A549 (cell line): ENCODE measurements around the gene RPL31. TPM values are rescaled to one million over a fixed set of nuclear protein-coding genes. Genes with fewer than 3 reads are reported as not detected.

Source experiments
- ATAC-seq, 2 experiments: fragments of 200-7000 bp in 1 of 2; fragments of >200 bp in 1 of 2; cut with Nextera tagmentation in 1 of 2; cut with Tn5 transposase in 1 of 2; 3 replicates each; pipeline versions ENCODE4 v1.8.0 to v1.9.1; 2018 to 2020; ENCODE audit warnings: mild to moderate bottlenecking in 1 of 2, moderate library complexity in 1 of 2
- CTCF ChIA-PET: fragments of 300-600 bp; sonication (Branson Sonifier 250); formaldehyde crosslinking; extraction: SDS; loops from one replicate; lab custom pipeline; 2021; ENCODE audit warnings: antibody characterized with exemption, inconsistent platforms; lab: Yijun Ruan, JAX
- POLR2A ChIA-PET: fragments of 350-600 bp; formaldehyde crosslinking; extraction: SDS; loops from one replicate; lab custom pipeline; 2021; ENCODE audit warnings: antibody characterized with exemption, inconsistent platforms; lab: Yijun Ruan, JAX
- DNase-seq, 2 experiments: peaks; one replicate each; pipeline versions ENCODE4 v3.0.0 to v3.0.0-alpha.2; 2011 to 2016; ENCODE audit warnings: low read depth in 1 of 2, low spot score in 1 of 2
- FAIRE-seq: peaks from 2 replicates; lab custom pipeline; 2011; peaks lifted over from hg19 to GRCh38; lab: Jason Lieb, UNC
- H3K27ac ChIP-seq, 2 experiments: fragments of >200 bp; sonication (Bioruptor Twin); formaldehyde crosslinking; 3 replicates each; pipeline ENCODE4 v1.5.1; 2016 to 2017
- H3K4me1 ChIP-seq: fragments of >200 bp; sonication (Bioruptor Twin); formaldehyde crosslinking; 3 replicates; pipeline ENCODE4 v1.6.1; 2016
- H3K4me2 ChIP-seq: fragments of >200 bp; sonication (Bioruptor Twin); formaldehyde crosslinking; 3 replicates; pipeline ENCODE4 v1.6.1; 2016
- H3K4me3 ChIP-seq: fragments of >200 bp; sonication (Bioruptor Twin); formaldehyde crosslinking; 3 replicates; pipeline ENCODE4 v1.5.1; 2016
- H3K9me3 ChIP-seq: fragments of >200 bp; sonication (Bioruptor Twin); formaldehyde crosslinking; 3 replicates; pipeline ENCODE4 v1.6.1; 2016
- BHLHE40 ChIP-seq: IDR thresholded peaks from 2 replicates; pipeline ENCODE4 v1.6.1; 2012; ENCODE audit warnings: low read depth, low read length, inconsistent platforms
- CBX8 ChIP-seq: fragments of 200-600 bp; sonication (generic); IDR thresholded peaks from 2 replicates; pipeline ENCODE4 v1.6.1; 2016
- CEBPB ChIP-seq, 2 experiments: fragments of >200 bp in 1 of 2; sonication (Bioruptor Twin) in 1 of 2; formaldehyde crosslinking in 1 of 2; IDR thresholded peaks; 2 replicates each; pipeline ENCODE4 v1.6.1; 2012 to 2016
- EHMT2 ChIP-seq: fragments of 200-600 bp; sonication (generic); IDR thresholded peaks from 2 replicates; pipeline ENCODE4 v1.6.1; 2016; ENCODE audit warnings: antibody characterized with exemption, low read depth, mild to moderate bottlenecking, moderate library complexity
- FOSL2 ChIP-seq, 2 experiments: fragments of 450-650 bp in 1 of 2; fragments of >200 bp in 1 of 2; sonication (Bioruptor Twin) in 1 of 2; formaldehyde crosslinking; IDR thresholded peaks; 2 replicates each; pipeline versions ENCODE4 v1.5.0 to v1.6.1; 2016 to 2020; ENCODE audit warnings: mild to moderate bottlenecking in 1 of 2, moderate library complexity in 1 of 2
- GATA3 ChIP-seq: IDR thresholded peaks from 2 replicates; pipeline ENCODE4 v1.6.1; 2012; ENCODE audit warnings: borderline replicate concordance
- HDAC2 ChIP-seq: fragments of 200-600 bp; sonication (generic); IDR thresholded peaks from 2 replicates; pipeline ENCODE4 v1.6.1; 2016
- HOXB5 ChIP-seq: fragments of 250-450 bp; sonication (Bioruptor Pico); IDR thresholded peaks from 2 replicates; pipeline ENCODE4 v1.5.0; 2020; ENCODE audit warnings: mild to moderate bottlenecking, moderate library complexity
- JUNB ChIP-seq: fragments of >200 bp; sonication (Bioruptor Twin); formaldehyde crosslinking; IDR thresholded peaks from 2 replicates; pipeline ENCODE4 v1.6.1; 2016
- NFE2L2 ChIP-seq: fragments of 150-350 bp; conservative IDR thresholded peaks from 2 replicates; pipeline ENCODE4 v1.6.1; 2014; ENCODE audit warnings: low read length
- NPAS2 ChIP-seq: fragments of 250-450 bp; sonication (Bioruptor Pico); IDR thresholded peaks from 2 replicates; pipeline ENCODE4 v1.8.0; 2022; ENCODE audit warnings: mild to moderate bottlenecking, moderate library complexity, borderline replicate concordance
- RARB ChIP-seq: fragments of 250-450 bp; sonication (Bioruptor Pico); IDR thresholded peaks from 2 replicates; pipeline ENCODE4 v1.8.0; 2021; ENCODE audit warnings: mild to moderate bottlenecking, moderate library complexity
- SMC3 ChIP-seq: fragments of >200 bp; sonication (Bioruptor Twin); formaldehyde crosslinking; IDR thresholded peaks from 3 replicates; pipeline ENCODE4 v1.6.1; 2018; ENCODE audit warnings: inconsistent platforms
- SREBF2 ChIP-seq: fragments of 450-650 bp; IDR thresholded peaks from 2 replicates; pipeline ENCODE4 v1.6.1; 2014; ENCODE audit warnings: mild to moderate bottlenecking, moderate library complexity
- ZC3H11A ChIP-seq: fragments of 450-650 bp; IDR thresholded peaks from 2 replicates; pipeline ENCODE4 v1.6.1; 2014; ENCODE audit warnings: antibody characterized with exemption, mild to moderate bottlenecking
- WGBS: methylation state at CpG from one replicate; pipeline ENCODE4 v1.1.6; 2017; ENCODE audit errors: missing lambda C conversion rate; 5-methylcytosine and 5-hydroxymethylcytosine counted together
- polyA plus RNA-seq, 4 experiments: library from polyadenylated mRNA; depleted of rRNA in 3 of 4; stranded (reverse); fragments of >200 nt; fragmentation: RNase III in 1 of 4; extraction: RNeasy Plus Mini Kit Qiagen cat#74134 plus additional on column Dnase treatment in 1 of 4; gene quantifications; 2 replicates in 3 of 4; 3 replicates in 1 of 4; pipeline ENCODE4 v1.2.3, GENCODE V29; 2011 to 2017
- TF ChIP-seq, protein P1 (sequence below): fragments of >200 bp; sonication (Bioruptor Twin); formaldehyde crosslinking; IDR thresholded peaks from 3 replicates; pipeline ENCODE4 v1.6.1; 2016
- TF ChIP-seq, protein P2 (sequence below): fragments of >200 bp; sonication (Bioruptor Twin); formaldehyde crosslinking; IDR thresholded peaks from 3 replicates; pipeline ENCODE4 v1.5.1; 2016
- TF ChIP-seq, protein P3 (sequence below): fragments of 200-600 bp; sonication (generic); IDR thresholded peaks from 2 replicates; pipeline ENCODE4 v1.6.1; 2016; ENCODE audit warnings: antibody characterized with exemption, mild to moderate bottlenecking, moderate library complexity
- TF ChIP-seq, protein P4 (sequence below): fragments of >200 bp; sonication (Bioruptor Twin); formaldehyde crosslinking; IDR thresholded peaks from 2 replicates; pipeline ENCODE4 v1.6.1; 2016
- TF ChIP-seq, protein P5 (sequence below): IDR thresholded peaks from 2 replicates; pipeline ENCODE4 v1.6.1; 2012; ENCODE audit warnings: low read depth, borderline replicate concordance

The RPL31 gene
- polyA plus RNA-seq, 2 of the 4 experiments (the other 2 are of a cell fraction): 1,803 to 2,064 TPM

DNA sequence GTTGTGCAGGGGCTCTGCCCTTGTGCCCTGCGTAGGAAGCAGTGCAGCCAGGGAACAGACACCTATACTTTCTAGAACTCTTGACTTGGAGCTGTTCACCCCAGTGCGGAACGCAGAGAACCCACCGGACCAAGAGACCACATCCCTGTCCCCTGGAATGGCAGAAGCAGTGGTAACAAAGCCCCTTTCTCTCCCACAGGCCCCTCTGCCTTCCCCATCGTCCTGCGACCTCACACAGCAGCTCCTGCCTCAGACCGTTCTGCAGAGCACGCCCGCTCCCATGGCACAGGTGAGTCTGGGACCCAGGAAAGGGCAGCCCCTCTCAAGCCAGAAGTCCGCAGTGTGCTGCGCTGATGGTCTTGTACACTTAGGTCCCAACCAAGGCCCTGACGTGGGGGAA, 24.6 kb upstream of the RPL31 start:
- ChIA-PET CTCF (interaction anchor here (0.9 to 2.1 kb wide), 5 partner anchors 70 to 371 kb away, joined by 3 to 8 read pairs (median 4); no protein-coding TSS in a partner anchor), POLR2A (no interaction called here)
- Histone ChIP-seq H3K9me3 (no peaks in the 10 kb centered on the region), H3K27ac (no peak overlapping the region), H3K4me2 (no peak overlapping the region), H3K4me3 (no peak overlapping the region), H3K4me1 (no peaks in the 10 kb centered on the region)
- ATAC-seq: no peak; a peak in 1 of 6 replicates
- WGBS: 88% methylated on average over 10 of the region's 12 CpGs
- no peak for FAIRE-seq
- TF ChIP-seq BHLHE40: no peak
- TF ChIP-seq, protein P1, sequence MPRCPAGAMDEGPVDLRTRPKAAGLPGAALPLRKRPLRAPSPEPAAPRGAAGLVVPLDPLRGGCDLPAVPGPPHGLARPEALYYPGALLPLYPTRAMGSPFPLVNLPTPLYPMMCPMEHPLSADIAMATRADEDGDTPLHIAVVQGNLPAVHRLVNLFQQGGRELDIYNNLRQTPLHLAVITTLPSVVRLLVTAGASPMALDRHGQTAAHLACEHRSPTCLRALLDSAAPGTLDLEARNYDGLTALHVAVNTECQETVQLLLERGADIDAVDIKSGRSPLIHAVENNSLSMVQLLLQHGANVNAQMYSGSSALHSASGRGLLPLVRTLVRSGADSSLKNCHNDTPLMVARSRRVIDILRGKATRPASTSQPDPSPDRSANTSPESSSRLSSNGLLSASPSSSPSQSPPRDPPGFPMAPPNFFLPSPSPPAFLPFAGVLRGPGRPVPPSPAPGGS: no peak
- TF ChIP-seq NFE2L2: no peak
- no peak for TF ChIP-seq EHMT2
- no peak for TF ChIP-seq CEBPB (IDR thresholded peaks at IDR 0.05)
- TF ChIP-seq SMC3: no peak
- TF ChIP-seq CBX8: no peak
- TF ChIP-seq, protein P2, sequence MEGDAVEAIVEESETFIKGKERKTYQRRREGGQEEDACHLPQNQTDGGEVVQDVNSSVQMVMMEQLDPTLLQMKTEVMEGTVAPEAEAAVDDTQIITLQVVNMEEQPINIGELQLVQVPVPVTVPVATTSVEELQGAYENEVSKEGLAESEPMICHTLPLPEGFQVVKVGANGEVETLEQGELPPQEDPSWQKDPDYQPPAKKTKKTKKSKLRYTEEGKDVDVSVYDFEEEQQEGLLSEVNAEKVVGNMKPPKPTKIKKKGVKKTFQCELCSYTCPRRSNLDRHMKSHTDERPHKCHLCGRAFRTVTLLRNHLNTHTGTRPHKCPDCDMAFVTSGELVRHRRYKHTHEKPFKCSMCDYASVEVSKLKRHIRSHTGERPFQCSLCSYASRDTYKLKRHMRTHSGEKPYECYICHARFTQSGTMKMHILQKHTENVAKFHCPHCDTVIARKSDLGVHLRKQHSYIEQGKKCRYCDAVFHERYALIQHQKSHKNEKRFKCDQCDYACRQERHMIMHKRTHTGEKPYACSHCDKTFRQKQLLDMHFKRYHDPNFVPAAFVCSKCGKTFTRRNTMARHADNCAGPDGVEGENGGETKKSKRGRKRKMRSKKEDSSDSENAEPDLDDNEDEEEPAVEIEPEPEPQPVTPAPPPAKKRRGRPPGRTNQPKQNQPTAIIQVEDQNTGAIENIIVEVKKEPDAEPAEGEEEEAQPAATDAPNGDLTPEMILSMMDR: no peak
- no peak for TF ChIP-seq HOXB5
- no peak for TF ChIP-seq JUNB
- TF ChIP-seq RARB (CRISPR knock-in tag): no peak
- no peak for TF ChIP-seq FOSL2 (IDR thresholded peaks at IDR 0.05)
- no peak for TF ChIP-seq FOSL2 (CRISPR knock-in tag; IDR thresholded peaks at IDR 0.05)
- TF ChIP-seq, protein P3, sequence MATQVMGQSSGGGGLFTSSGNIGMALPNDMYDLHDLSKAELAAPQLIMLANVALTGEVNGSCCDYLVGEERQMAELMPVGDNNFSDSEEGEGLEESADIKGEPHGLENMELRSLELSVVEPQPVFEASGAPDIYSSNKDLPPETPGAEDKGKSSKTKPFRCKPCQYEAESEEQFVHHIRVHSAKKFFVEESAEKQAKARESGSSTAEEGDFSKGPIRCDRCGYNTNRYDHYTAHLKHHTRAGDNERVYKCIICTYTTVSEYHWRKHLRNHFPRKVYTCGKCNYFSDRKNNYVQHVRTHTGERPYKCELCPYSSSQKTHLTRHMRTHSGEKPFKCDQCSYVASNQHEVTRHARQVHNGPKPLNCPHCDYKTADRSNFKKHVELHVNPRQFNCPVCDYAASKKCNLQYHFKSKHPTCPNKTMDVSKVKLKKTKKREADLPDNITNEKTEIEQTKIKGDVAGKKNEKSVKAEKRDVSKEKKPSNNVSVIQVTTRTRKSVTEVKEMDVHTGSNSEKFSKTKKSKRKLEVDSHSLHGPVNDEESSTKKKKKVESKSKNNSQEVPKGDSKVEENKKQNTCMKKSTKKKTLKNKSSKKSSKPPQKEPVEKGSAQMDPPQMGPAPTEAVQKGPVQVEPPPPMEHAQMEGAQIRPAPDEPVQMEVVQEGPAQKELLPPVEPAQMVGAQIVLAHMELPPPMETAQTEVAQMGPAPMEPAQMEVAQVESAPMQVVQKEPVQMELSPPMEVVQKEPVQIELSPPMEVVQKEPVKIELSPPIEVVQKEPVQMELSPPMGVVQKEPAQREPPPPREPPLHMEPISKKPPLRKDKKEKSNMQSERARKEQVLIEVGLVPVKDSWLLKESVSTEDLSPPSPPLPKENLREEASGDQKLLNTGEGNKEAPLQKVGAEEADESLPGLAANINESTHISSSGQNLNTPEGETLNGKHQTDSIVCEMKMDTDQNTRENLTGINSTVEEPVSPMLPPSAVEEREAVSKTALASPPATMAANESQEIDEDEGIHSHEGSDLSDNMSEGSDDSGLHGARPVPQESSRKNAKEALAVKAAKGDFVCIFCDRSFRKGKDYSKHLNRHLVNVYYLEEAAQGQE: no peak
- TF ChIP-seq, protein P4, sequence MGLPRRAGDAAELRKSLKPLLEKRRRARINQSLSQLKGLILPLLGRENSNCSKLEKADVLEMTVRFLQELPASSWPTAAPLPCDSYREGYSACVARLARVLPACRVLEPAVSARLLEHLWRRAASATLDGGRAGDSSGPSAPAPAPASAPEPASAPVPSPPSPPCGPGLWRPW: no peak
- TF ChIP-seq, protein P5, sequence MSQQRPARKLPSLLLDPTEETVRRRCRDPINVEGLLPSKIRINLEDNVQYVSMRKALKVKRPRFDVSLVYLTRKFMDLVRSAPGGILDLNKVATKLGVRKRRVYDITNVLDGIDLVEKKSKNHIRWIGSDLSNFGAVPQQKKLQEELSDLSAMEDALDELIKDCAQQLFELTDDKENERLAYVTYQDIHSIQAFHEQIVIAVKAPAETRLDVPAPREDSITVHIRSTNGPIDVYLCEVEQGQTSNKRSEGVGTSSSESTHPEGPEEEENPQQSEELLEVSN: no peak
- DNase-seq: no peak

DNA sequence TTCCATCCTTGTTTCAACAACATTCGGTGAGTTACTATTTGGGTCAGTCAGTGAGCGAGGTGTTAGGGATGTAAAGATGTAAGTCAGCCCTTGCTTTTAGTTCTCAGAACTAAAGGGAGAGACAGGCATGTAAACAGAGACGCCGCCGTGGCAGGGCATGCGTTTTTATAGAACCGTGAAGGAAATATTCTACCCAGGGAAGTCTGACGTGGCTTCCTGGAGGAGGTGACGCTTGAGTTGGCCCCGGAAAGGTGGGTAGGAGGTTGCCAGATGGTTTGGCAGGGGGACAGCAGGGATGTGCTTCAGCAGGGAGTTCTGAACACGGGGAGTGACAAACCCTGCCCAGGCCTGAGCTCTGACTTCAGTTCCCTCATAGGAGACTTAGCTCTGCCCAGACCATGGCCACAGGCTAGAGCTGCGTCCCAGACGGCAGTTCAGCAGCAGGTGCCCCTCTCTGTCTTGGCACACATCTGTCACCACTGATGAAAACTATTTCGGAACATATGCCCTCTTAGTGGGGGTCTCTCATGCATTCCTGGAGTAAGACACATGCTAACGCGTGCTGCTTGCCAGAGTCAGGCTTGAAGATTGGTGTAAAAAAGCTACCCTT, 23.4 kb upstream of the RPL31 start:
- H3K27ac ChIP-seq: no peak overlapping the region
- H3K4me3 ChIP-seq: no peak overlapping the region
- no peak for TF ChIP-seq HDAC2
- TF ChIP-seq, protein P3: no peak
- no peak for TF ChIP-seq JUNB
- TF ChIP-seq FOSL2 (IDR thresholded peaks at IDR 0.05): no peak
- no peak for TF ChIP-seq FOSL2 (CRISPR knock-in tag; IDR thresholded peaks at IDR 0.05)
- TF ChIP-seq NPAS2: no peak
- TF ChIP-seq SREBF2: no peak
- TF ChIP-seq, protein P2: no peak
- TF ChIP-seq GATA3: no peak
- TF ChIP-seq ZC3H11A: no peak
- TF ChIP-seq, all 56 proteins: peak for 0
- H3K9me3 ChIP-seq: no peaks in the 10 kb centered on the region
- ATAC-seq (no peak), DNase-seq (no peak), FAIRE-seq (no peak)
- peaks cover 1% of the 10 kb centered on the region for H3K4me1 ChIP-seq
- ChIA-PET CTCF (interaction anchor here (1.2 to 2.0 kb wide), 3 partner anchors 90 to 368 kb away, joined by 4 to 11 read pairs (median 4); no protein-coding TSS in a partner anchor), POLR2A (no interaction called here)
- H3K4me2 ChIP-seq: no peak overlapping the region
- WGBS: 92% methylated on average over 16 of the region's 16 CpGs
